ENCODE results near the gene XRCC5. TPM values are rescaled to one million over a fixed set of nuclear protein-coding genes. Genes with fewer than 3 reads are reported as not detected.

The XRCC5 gene
- total and polyA plus RNA-seq, 4 experiments from 2014 or later: 235 to 348 (median 273) TPM

DNA sequence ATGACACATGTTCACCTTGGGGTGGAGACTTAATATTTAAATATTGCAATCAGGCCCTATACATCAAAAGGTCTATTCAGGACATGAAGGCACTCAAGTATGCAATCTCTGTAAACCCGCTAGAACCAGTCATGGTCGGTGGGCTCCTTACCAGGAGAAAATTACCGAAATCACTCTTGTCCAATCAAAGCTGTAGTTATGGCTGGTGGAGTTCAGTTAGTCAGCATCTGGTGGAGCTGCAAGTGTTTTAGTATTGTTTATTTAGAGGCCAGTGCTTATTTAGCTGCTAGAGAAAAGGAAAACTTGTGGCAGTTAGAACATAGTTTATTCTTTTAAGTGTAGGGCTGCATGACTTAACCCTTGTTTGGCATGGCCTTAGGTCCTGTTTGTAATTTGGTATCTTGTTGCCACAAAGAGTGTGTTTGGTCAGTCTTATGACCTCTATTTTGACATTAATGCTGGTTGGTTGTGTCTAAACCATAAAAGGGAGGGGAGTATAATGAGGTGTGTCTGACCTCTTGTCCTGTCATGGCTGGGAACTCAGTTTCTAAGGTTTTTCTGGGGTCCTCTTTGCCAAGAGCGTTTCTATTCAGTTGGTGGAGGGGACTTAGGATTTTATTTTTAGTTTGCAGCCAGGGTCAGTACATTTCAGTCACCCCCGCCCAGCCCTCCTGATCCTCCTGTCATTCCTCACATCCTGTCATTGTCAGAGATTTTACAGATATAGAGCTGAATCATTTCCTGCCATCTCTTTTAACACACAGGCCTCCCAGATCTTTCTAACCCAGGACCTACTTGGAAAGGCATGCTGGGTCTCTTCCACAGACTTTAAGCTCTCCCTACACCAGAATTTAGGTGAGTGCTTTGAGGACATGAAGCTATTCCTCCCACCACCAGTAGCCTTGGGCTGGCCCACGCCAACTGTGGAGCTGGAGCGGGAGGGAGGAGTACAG, 108.1 kb downstream of the XRCC5 start:
- Mint-ChIP-seq H3K27ac (peak overlapping the region in 4 of 7 donors; percentile 22 to 76 (median 56)), H3K36me3 (peaks cover 0 to 2% of the 10 kb centered on the region in 2 donors), H3K9me3 (no peaks in the 10 kb centered on the region), H3K4me1 (peaks cover 13 to 21% (median 17%) of the 10 kb centered on the region in 4 donors), H3K27me3 (no peaks in the 10 kb centered on the region), H3K4me3 (no peak overlapping the region)
- Histone ChIP-seq H3K27ac (ENCODE audit: low read depth, low read length) (no peak overlapping the region), H3K36me3 (ENCODE audit: insufficient read depth, low read length) (peaks cover 4% of the 10 kb centered on the region), H3K9me3 (ENCODE audit: control insufficient read depth in 1 of 2, low read length in 2 of 2) (no peaks in the 10 kb centered on the region), H3K27me3 (ENCODE audit: insufficient read depth, low read length) (no peaks in the 10 kb centered on the region), H3K4me1 (ENCODE audit: insufficient read depth, low read length) (peaks cover 13% of the 10 kb centered on the region), H3K4me3 (ENCODE audit: low read length in 2 of 2) (no peak overlapping the region)
- ChIA-PET POLR2A (ENCODE audit: partially characterized antibody) (interaction anchor here (0.8 kb wide), 1 partner anchor 20 kb away, joined by 3 read pairs; no protein-coding TSS in a partner anchor), CTCF (ENCODE audit: partially characterized antibody) (interaction anchor here (0.8 to 2.8 kb wide), 3 partner anchors 18 to 187 kb away, joined by 3 to 16 read pairs (median 4); no protein-coding TSS in a partner anchor)
- intact Hi-C loops (cut with micrococcal nuclease): no loop called here
- no peak for DNase-seq

DNA sequence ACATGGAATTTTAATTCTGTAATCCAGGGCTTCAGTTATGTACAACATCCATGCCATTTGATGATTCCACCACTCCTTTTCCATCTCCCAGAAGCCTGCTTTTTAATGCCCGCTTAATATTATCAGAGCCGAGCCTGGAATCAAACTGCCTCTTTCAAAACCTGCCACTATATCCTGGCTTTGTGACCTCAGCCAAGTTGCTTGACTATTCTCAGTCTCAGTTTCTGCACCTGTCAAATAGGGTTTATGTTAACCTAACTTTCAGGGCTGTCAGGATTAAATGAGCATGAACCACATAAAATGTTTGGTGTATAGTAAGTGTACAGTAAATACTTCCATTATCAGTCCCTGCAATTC, 108.7 kb downstream of the XRCC5 start:
- Mint-ChIP-seq H3K4me3 (no peak overlapping the region), H3K36me3 (no peaks in the 10 kb centered on the region), H3K27ac (peak overlapping the region in 4 of 7 donors; percentile 60 to 76 (median 69)), H3K27me3 (no peaks in the 10 kb centered on the region), H3K9me3 (no peaks in the 10 kb centered on the region), H3K4me1 (peaks cover 18 to 25% (median 22%) of the 10 kb centered on the region in 4 donors)
- DNase-seq: no peak
- Histone ChIP-seq H3K27me3 (ENCODE audit: insufficient read depth, low read length) (no peaks in the 10 kb centered on the region), H3K36me3 (ENCODE audit: insufficient read depth, low read length) (peaks cover 4% of the 10 kb centered on the region), H3K9me3 (ENCODE audit: control insufficient read depth in 1 of 2, low read length in 2 of 2) (no peaks in the 10 kb centered on the region), H3K4me3 (ENCODE audit: low read length in 2 of 2) (no peak overlapping the region), H3K4me1 (ENCODE audit: insufficient read depth, low read length) (peaks cover 19% of the 10 kb centered on the region), H3K27ac (ENCODE audit: low read depth, low read length) (no peak overlapping the region)
- POLR2A ChIA-PET (ENCODE audit: partially characterized antibody): no interaction called here
- intact Hi-C loops (cut with micrococcal nuclease): no loop called here
- CTCF ChIA-PET (ENCODE audit: partially characterized antibody): no interaction called here

GRCh38 chr2:216219861-216220260, 110.7 kb downstream of the XRCC5 start:
- intact Hi-C loops (cut with micrococcal nuclease): no loop called here
- no peak overlapping the region for H3K27ac ChIP-seq (ENCODE audit: low read depth, low read length)
- POLR2A ChIA-PET (ENCODE audit: partially characterized antibody): no interaction called here
- Mint-ChIP-seq H3K27ac (no peak overlapping the region), H3K36me3 (no peaks in the 10 kb centered on the region), H3K9me3 (no peaks in the 10 kb centered on the region), H3K4me3 (no peak overlapping the region), H3K4me1 (peaks cover 22 to 32% (median 25%) of the 10 kb centered on the region in 4 donors), H3K27me3 (no peaks in the 10 kb centered on the region)
- no peaks in the 10 kb centered on the region for H3K9me3 ChIP-seq (ENCODE audit: control insufficient read depth in 1 of 2, low read length in 2 of 2)
- no peak for DNase-seq
- no peaks in the 10 kb centered on the region for H3K27me3 ChIP-seq (ENCODE audit: insufficient read depth, low read length)
- CTCF ChIA-PET (ENCODE audit: partially characterized antibody): no interaction called here
- H3K36me3 ChIP-seq (ENCODE audit: insufficient read depth, low read length): peaks cover 4% of the 10 kb centered on the region
- H3K4me3 ChIP-seq (ENCODE audit: low read length in 2 of 2): no peak overlapping the region
- peaks cover 23% of the 10 kb centered on the region for H3K4me1 ChIP-seq (ENCODE audit: insufficient read depth, low read length)

- peak overlapping the region in 2 of 7 donors; percentile 26 to 76 for H3K27ac Mint-ChIP-seq
- Histone ChIP-seq H3K4me1 (ENCODE audit: insufficient read depth, low read length) (peaks cover 23% of the 10 kb centered on the region), H3K27ac (ENCODE audit: low read depth, low read length) (no peak overlapping the region), H3K27me3 (ENCODE audit: insufficient read depth, low read length) (no peaks in the 10 kb centered on the region), H3K4me3 (ENCODE audit: low read length in 2 of 2) (no peak overlapping the region), H3K36me3 (ENCODE audit: insufficient read depth, low read length) (peaks cover 4% of the 10 kb centered on the region), H3K9me3 (ENCODE audit: control insufficient read depth in 1 of 2, low read length in 2 of 2) (no peaks in the 10 kb centered on the region)
- CTCF ChIA-PET (ENCODE audit: partially characterized antibody): interaction anchor here (2.7 to 3.8 kb wide), 3 partner anchors 131 to 445 kb away, joined by 8 to 79 read pairs (median 12); no protein-coding TSS in a partner anchor
- POLR2A ChIA-PET (ENCODE audit: partially characterized antibody): no interaction called here
- DNase-seq: no peak
- H3K27me3 Mint-ChIP-seq: no peaks in the 10 kb centered on the region
- no peaks in the 10 kb centered on the region for H3K36me3 Mint-ChIP-seq
- H3K4me1 Mint-ChIP-seq: peaks cover 22 to 32% (median 25%) of the 10 kb centered on the region in 4 donors
- intact Hi-C loops (cut with micrococcal nuclease): no loop called here
- H3K9me3 Mint-ChIP-seq: no peaks in the 10 kb centered on the region
- no peak overlapping the region for H3K4me3 Mint-ChIP-seq
These were observed 111.8 kb downstream of the XRCC5 start for GRCh38 chr2:216220976-216221375.

GRCh38 chr2:216221811-216222210, 112.7 kb downstream of the XRCC5 start:
- Mint-ChIP-seq H3K9me3 (no peaks in the 10 kb centered on the region), H3K36me3 (no peaks in the 10 kb centered on the region), H3K4me1 (peaks cover 19 to 28% (median 23%) of the 10 kb centered on the region in 4 donors), H3K27me3 (no peaks in the 10 kb centered on the region), H3K4me3 (no peak overlapping the region), H3K27ac (peak overlapping the region in 2 of 7 donors; percentile 2 to 33)
- Histone ChIP-seq H3K4me1 (ENCODE audit: insufficient read depth, low read length) (peaks cover 21% of the 10 kb centered on the region), H3K4me3 (ENCODE audit: low read length in 2 of 2) (no peak overlapping the region), H3K27me3 (ENCODE audit: insufficient read depth, low read length) (no peaks in the 10 kb centered on the region), H3K36me3 (ENCODE audit: insufficient read depth, low read length) (peaks cover 4% of the 10 kb centered on the region), H3K9me3 (ENCODE audit: control insufficient read depth in 1 of 2, low read length in 2 of 2) (no peaks in the 10 kb centered on the region), H3K27ac (ENCODE audit: low read depth, low read length) (no peak overlapping the region)
- POLR2A ChIA-PET (ENCODE audit: partially characterized antibody): no interaction called here
- intact Hi-C loops (cut with micrococcal nuclease): loop anchor here (2.0 kb wide), 2 partner anchors 183 to 445 kb away; no protein-coding TSS in a partner anchor
- DNase-seq: no peak
- CTCF ChIA-PET (ENCODE audit: partially characterized antibody): interaction anchor here (0.7 to 3.8 kb wide), 9 partner anchors 72 to 448 kb away, joined by 3 to 79 read pairs (median 3); partner anchors contain the start of gene SMARCAL1

GRCh38 chr2:216222650-216223352, 113.7 kb downstream of the XRCC5 start:
- H3K36me3 Mint-ChIP-seq: no peaks in the 10 kb centered on the region
- ChIA-PET POLR2A (ENCODE audit: partially characterized antibody) (interaction anchor here (0.7 to 1.0 kb wide), 2 partner anchors 130 to 276 kb away, joined by 3 read pairs; partner anchors contain the start of gene RPL37A), CTCF (ENCODE audit: partially characterized antibody) (interaction anchor here (0.6 to 3.8 kb wide), 11 partner anchors 12 to 443 kb away, joined by 3 to 79 read pairs (median 5); partner anchors contain the start of genes MARCHF4 and SMARCAL1)
- no peaks in the 10 kb centered on the region for H3K27me3 Mint-ChIP-seq
- H3K36me3 ChIP-seq (ENCODE audit: insufficient read depth, low read length): peaks cover 4% of the 10 kb centered on the region
- intact Hi-C loops (cut with micrococcal nuclease): loop anchor here (2.0 kb wide), 2 partner anchors 182 to 444 kb away; no protein-coding TSS in a partner anchor
- H3K4me1 ChIP-seq (ENCODE audit: insufficient read depth, low read length): peaks cover 13% of the 10 kb centered on the region
- no peaks in the 10 kb centered on the region for H3K27me3 ChIP-seq (ENCODE audit: insufficient read depth, low read length)
- H3K4me1 Mint-ChIP-seq: peaks cover 10 to 18% (median 15%) of the 10 kb centered on the region in 4 donors
- H3K27ac Mint-ChIP-seq: peak overlapping the region in 4 of 7 donors; percentile 0 to 20 (median 1)
- no peaks in the 10 kb centered on the region for H3K9me3 ChIP-seq (ENCODE audit: control insufficient read depth in 1 of 2, low read length in 2 of 2)
- peak in 2 of 5 donors; percentile 5 to 10 for DNase-seq
- no peak overlapping the region for H3K4me3 Mint-ChIP-seq
- H3K4me3 ChIP-seq (ENCODE audit: low read length in 2 of 2): no peak overlapping the region
- no peak overlapping the region for H3K27ac ChIP-seq (ENCODE audit: low read depth, low read length)
- H3K9me3 Mint-ChIP-seq: no peaks in the 10 kb centered on the region

DNA sequence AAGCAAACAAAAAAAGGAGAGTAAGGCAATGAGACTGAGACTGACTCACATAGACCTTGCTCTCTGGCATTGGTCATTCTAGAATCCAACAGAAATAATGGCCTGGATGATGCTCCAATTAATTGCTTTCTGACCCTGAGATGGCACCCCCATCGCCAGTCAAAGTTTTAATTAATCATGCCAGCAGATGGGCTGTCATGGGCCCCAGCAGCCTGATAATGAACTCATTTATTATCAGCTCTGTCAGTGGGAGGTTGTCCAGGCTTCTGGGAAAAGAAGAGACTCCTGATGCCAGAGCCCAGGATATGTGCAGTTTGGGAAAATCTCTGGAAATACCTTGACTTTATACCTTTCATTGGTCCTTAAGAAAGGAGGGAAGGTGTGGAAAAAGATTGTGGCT, 115.2 kb downstream of the XRCC5 start:
- Histone ChIP-seq H3K36me3 (ENCODE audit: insufficient read depth, low read length) (no peaks in the 10 kb centered on the region), H3K27me3 (ENCODE audit: insufficient read depth, low read length) (no peaks in the 10 kb centered on the region), H3K9me3 (ENCODE audit: control insufficient read depth in 1 of 2, low read length in 2 of 2) (no peaks in the 10 kb centered on the region), H3K4me3 (ENCODE audit: low read length in 2 of 2) (no peak overlapping the region), H3K27ac (ENCODE audit: low read depth, low read length) (no peak overlapping the region), H3K4me1 (ENCODE audit: insufficient read depth, low read length) (peaks cover 13% of the 10 kb centered on the region)
- no peak overlapping the region for H3K4me3 Mint-ChIP-seq
- no peaks in the 10 kb centered on the region for H3K36me3 Mint-ChIP-seq
- no peak for DNase-seq
- H3K4me1 Mint-ChIP-seq: peaks cover 8 to 15% (median 13%) of the 10 kb centered on the region in 4 donors
- no peaks in the 10 kb centered on the region for H3K27me3 Mint-ChIP-seq
- no peaks in the 10 kb centered on the region for H3K9me3 Mint-ChIP-seq
- POLR2A ChIA-PET (ENCODE audit: partially characterized antibody): no interaction called here
- intact Hi-C loops (cut with micrococcal nuclease): no loop called here
- CTCF ChIA-PET (ENCODE audit: partially characterized antibody): no interaction called here
- no peak overlapping the region for H3K27ac Mint-ChIP-seq
